ENCODE data around the gene CENPM. TPM values are rescaled to one million over a fixed set of nuclear protein-coding genes. Genes with fewer than 3 reads are reported as not detected.

The CENPM gene
- total RNA-seq, 2 donors from 2014 or later = 10.3 to 10.8 TPM

DNA sequence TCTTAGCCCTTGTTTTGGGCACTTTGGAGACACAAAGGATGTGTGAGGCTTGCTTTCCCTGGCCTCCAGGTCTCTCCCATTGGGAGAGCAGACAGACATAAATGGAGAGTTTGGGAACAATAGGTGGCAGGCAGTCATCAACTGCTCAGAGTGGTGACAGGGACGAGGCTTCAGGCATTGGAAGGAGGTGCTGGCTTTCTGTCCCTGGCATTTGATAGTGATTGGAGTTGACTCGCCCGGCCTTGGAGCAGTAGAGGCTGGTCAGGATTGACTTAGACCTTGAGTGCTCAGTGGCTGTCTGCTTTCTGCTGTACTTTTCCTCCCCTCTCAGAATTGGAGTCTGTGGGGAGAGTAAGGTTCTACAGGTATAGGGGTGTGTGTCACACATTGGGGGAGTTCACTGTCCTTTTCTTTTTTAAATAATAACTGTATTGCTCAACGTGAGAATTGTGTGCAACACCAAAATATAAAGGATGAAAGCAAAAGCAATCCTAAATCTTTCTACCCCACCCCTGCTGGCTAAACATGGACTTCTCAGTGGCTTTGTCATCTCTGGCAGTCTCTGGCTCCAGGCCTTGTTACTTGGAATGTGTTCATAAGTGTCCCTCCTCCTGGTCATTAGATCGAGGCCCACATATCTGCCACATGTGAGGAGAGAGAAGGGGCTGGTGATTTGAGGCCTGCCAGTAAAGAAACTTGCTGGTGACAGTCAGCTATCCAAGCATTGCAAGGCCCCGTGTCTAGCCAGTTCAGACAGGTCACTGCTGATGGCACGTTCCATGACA, 53.2 kb downstream of the CENPM start:
- Histone ChIP-seq H3K4me3 (no peak overlapping the region), H3K4me1 (replicated peaks) (no peaks in the 10 kb centered on the region), H3K27me3 (replicated peaks; ENCODE audit: insufficient read depth) (no peaks in the 10 kb centered on the region), H3K36me3 (peaks cover 6 to 10% of the 10 kb centered on the region in 2 donors), H3K27ac (no peak overlapping the region), H3K9me3 (no peaks in the 10 kb centered on the region)
- intact Hi-C loops (cut with DNase I) = no loop called here
- no peak for DNase-seq (ENCODE audit: low spot score)
- TF ChIP-seq, protein P1, sequence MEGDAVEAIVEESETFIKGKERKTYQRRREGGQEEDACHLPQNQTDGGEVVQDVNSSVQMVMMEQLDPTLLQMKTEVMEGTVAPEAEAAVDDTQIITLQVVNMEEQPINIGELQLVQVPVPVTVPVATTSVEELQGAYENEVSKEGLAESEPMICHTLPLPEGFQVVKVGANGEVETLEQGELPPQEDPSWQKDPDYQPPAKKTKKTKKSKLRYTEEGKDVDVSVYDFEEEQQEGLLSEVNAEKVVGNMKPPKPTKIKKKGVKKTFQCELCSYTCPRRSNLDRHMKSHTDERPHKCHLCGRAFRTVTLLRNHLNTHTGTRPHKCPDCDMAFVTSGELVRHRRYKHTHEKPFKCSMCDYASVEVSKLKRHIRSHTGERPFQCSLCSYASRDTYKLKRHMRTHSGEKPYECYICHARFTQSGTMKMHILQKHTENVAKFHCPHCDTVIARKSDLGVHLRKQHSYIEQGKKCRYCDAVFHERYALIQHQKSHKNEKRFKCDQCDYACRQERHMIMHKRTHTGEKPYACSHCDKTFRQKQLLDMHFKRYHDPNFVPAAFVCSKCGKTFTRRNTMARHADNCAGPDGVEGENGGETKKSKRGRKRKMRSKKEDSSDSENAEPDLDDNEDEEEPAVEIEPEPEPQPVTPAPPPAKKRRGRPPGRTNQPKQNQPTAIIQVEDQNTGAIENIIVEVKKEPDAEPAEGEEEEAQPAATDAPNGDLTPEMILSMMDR (IDR thresholded peaks at IDR 0.05) = no peak
- TF ChIP-seq POLR2A (IDR thresholded peaks at IDR 0.05) (no peak), POLR2AphosphoS5 (IDR thresholded peaks at IDR 0.05) (no peak)
- WGBS = 83% methylated on average over 7 of the region's 7 CpGs

DNA sequence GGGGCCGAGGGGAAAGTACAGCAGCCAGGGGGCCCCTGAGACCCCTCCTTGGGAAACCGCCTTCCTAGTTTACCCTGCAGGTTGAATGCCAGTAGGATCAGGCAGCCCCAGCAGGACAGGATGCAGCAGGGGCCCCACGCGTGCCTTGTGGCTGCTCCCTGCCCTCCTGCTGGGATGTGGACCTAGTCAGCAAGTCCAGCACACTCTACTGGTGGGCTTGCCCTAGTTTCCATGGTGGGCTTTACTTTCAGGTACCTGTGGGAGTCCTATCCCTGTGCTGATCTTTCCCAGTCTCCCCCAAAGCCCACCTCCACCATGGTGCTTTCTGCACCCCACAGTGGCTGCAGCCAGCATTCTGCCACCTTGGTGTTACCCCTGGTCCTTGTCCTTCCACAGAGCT, 54.2 kb downstream of the CENPM start:
- Histone ChIP-seq H3K27ac (no peak overlapping the region), H3K4me1 (replicated peaks) (no peaks in the 10 kb centered on the region), H3K27me3 (replicated peaks; ENCODE audit: insufficient read depth) (no peaks in the 10 kb centered on the region), H3K36me3 (peaks cover 0 to 9% of the 10 kb centered on the region in 2 donors), H3K9me3 (no peaks in the 10 kb centered on the region), H3K4me3 (no peak overlapping the region)
- intact Hi-C loops (cut with DNase I) = no loop called here
- DNase-seq (ENCODE audit: low spot score) = no peak
- TF ChIP-seq POLR2A (IDR thresholded peaks at IDR 0.05) = no peak
- no peak for TF ChIP-seq POLR2AphosphoS5 (IDR thresholded peaks at IDR 0.05)
- TF ChIP-seq, protein P1 (IDR thresholded peaks at IDR 0.05) = no peak
- 93% methylated on average over 4 of the region's 4 CpGs for WGBS

DNA sequence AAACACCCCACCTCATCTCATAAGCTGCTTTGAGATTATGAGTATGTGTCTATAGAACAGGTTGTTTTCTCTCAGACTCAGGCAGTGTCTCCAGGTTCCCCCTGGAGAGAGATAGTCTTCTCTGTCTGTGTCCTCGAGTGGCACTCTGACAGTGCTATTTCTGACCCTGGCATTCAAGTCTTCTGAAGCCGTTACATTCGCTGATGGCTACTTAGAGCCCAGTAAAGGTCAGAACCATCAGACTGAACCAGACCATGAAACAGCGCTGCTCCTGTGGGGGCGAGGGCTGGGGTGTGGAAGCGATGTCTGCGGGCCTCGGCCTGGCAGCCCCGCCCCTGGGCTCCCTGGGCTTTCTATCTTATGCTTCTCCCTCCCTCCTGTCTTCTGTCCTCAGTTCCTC, 55.5 kb downstream of the CENPM start:
- H3K27me3 ChIP-seq (replicated peaks; ENCODE audit: insufficient read depth) = no peaks in the 10 kb centered on the region
- 93% methylated on average over 9 of the region's 9 CpGs for WGBS
- no peaks in the 10 kb centered on the region for H3K9me3 ChIP-seq
- intact Hi-C loops (cut with DNase I) = no loop called here
- no peaks in the 10 kb centered on the region for H3K4me1 ChIP-seq (replicated peaks)
- no peak overlapping the region for H3K4me3 ChIP-seq
- no peak overlapping the region for H3K27ac ChIP-seq
- peaks cover 0 to 9% of the 10 kb centered on the region in 2 donors for H3K36me3 ChIP-seq
- no peak for DNase-seq (ENCODE audit: low spot score)
- TF ChIP-seq, protein P1 (IDR thresholded peaks at IDR 0.05) = no peak
- TF ChIP-seq POLR2A (IDR thresholded peaks at IDR 0.05) = no peak
- TF ChIP-seq POLR2AphosphoS5 (IDR thresholded peaks at IDR 0.05) = no peak

MicroRNAs within 50 kb of the gene (microRNA counts, 767-probe panel; counts per million panel counts)
- 2,793 to 2,949 counts per million in 2 donors for microRNA hsa-miR-33a-5p

Small RNA genes lying within 50 kb of the gene (microRNA-seq; reads per million reads assigned to microRNA genes)
- 10.0 reads per million, percentile 51 among the genes with 10 or more reads in this experiment for gene MIR33A

Small RNA genes lying within 50 kb of the gene (small RNA-seq; reads per million reads assigned to genes)
- 0.40 to 0.65 reads per million in 2 donors for gene MIR33A

Other genes with a start within 250 kb of the CENPM start
- gene MEI1, start 247.6 kb downstream of the CENPM start, total RNA-seq = 1 to 10 TPM in 1 of 2 donors, not detected in 1; 7.4 TPM
- 10 to 100 TPM; 12.0 to 20.7 TPM for gene CCDC134, start 146.5 kb downstream of the CENPM start, total RNA-seq
- 100 to 1,000 TPM in 1 of 2 donors, 10 to 100 TPM in 1; 62.7 to 128 TPM for gene SREBF2, start 114.0 kb downstream of the CENPM start, total RNA-seq
- gene SHISA8, start 32.1 kb downstream of the CENPM start, total RNA-seq = not detected
- gene TNFRSF13C, start 20.3 kb downstream of the CENPM start, total RNA-seq = under 1 TPM; 0.17 to 0.36 TPM
- 1 to 10 TPM in 1 of 2 donors, under 1 TPM in 1; 0.46 to 2.3 TPM for gene SEPTIN3, start 22.3 kb upstream of the CENPM start, total RNA-seq
- gene WBP2NL, start 51.6 kb upstream of the CENPM start, total RNA-seq = 10 to 100 TPM in 1 of 2 donors, 1 to 10 TPM in 1; 1.6 to 12.7 TPM
- gene NAGA, start 123.7 kb upstream of the CENPM start, total RNA-seq = 10 to 100 TPM; 41.5 to 47.1 TPM
- 10 to 100 TPM in 1 of 2 donors, 1 to 10 TPM in 1; 8.5 to 11.2 TPM for gene PHETA2, start 127.1 kb upstream of the CENPM start, total RNA-seq
- gene SMDT1, start 132.5 kb upstream of the CENPM start, total RNA-seq = 10 to 100 TPM; 19.1 to 35.8 TPM
- 10 to 100 TPM; 52.9 to 53.1 TPM for gene NDUFA6, start 143.6 kb upstream of the CENPM start, total RNA-seq
- gene CYP2D6, start 183.7 kb upstream of the CENPM start, total RNA-seq = 1 to 10 TPM in 1 of 2 donors, under 1 TPM in 1; 0.73 to 5.2 TPM

Measured in prostate gland (tissue), 2 donors.